HG02884 (cell line): Measurements from ENCODE around the gene NR5A2.

Source experiments
- ATAC-seq: cut with Tn5 transposase; IDR thresholded peaks from one replicate; pipeline ENCODE4 v1.9.1; 2021; ENCODE audit warnings: mild to moderate bottlenecking, moderate library complexity; ENCODE audit not compliant: unreplicated experiment

The NR5A2 gene

GRCh38 chr1:200035956-200036618 is 8.6 kb downstream of the NR5A2 start:
- no peak for ATAC-seq

DNA sequence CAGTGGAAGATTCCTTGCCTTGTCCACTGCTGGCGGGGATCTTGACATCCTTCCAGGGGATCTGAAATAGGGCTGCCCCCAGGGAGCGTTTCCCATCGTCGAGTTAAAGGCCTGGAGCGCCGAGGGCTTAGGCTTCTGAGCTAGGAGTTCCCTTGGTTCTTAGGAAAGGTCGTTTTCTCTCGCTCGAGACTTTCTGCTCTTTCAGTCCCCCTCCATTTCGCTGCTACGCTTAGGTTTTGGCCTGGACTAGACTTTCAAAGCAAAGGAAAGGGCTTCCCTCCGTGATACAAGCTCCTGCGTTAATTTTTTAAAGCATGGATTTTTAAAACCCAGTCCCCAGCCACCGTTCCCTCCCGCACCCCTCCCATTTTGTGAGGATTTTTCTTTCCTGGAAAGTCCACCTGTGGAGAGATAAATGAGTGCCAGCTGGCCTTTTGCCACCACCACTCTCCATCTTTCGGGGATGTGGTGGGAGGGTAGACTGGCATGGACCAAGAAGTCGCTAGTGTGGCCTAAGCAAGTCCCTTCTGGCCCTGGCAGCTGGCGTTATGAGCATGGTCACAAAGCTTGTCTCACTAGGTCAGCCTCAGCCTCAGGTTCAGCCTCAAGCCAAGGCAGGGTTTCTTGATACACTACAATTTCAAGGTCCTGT is 9.2 kb downstream of the NR5A2 start:
- ATAC-seq: no peak

- ATAC-seq: no peak
Observed at GRCh38 chr1:200037501-200037900, 10.0 kb downstream of the NR5A2 start.

DNA sequence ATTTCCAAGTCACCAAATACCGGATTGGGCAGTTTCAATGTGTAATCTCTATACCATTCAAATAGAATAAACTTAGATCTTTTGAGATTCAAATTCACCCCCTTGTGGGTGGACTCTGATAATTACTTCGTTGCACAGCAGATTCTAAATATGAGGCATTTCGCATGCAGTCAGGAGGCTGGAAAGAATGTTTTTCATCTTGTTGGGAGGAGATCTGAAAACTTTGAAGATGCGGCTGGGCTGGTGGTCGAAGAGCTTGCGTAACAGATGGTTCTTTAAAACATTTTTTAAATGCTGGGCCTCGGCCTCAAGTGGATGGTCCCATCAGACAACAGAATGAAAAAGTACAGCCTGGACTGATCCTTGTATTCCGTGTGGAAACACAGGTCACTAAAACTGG is 10.4 kb downstream of the NR5A2 start:
- ATAC-seq: no peak

DNA sequence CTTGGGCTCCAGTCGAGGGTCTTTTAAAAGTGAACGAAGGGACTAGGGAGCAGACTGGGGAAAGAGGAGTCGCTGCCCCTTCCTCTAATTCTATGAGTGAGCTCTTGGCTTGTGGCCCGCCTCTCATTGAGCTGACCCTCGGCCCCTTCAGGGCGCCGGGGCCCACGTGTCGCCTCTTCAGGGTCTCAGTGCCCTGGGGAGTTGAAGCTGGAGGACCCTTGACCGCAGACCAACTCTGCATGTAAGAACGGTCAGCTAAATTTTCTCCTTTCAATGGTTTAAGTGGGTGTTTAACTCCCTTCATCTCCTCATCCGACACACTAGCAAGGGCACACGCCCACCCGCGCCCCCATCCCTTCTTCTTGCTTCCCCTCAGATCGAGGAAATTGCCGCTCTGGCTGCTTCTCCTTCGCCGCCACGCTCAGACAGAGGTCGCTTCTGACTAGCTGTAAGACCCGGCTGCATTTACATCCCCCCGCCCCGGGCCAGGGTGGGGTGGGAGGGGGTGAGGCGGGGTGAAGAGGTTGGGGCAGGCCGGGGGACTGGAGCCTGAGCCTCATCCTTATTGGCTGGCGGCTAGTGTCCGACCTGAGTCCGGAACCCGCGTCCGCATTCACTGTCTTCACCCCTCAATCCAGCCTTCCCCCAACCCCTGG is 10.9 kb downstream of the NR5A2 start:
- no peak for ATAC-seq

- no peak for ATAC-seq
Observed at GRCh38 chr1:200038981-200039848, 11.7 kb downstream of the NR5A2 start.

GRCh38 chr1:200039849-200040474 is 12.5 kb downstream of the NR5A2 start:
- no peak for ATAC-seq

GRCh38 chr1:200040481-200041138 is 13.1 kb downstream of the NR5A2 start:
- no peak for ATAC-seq

DNA sequence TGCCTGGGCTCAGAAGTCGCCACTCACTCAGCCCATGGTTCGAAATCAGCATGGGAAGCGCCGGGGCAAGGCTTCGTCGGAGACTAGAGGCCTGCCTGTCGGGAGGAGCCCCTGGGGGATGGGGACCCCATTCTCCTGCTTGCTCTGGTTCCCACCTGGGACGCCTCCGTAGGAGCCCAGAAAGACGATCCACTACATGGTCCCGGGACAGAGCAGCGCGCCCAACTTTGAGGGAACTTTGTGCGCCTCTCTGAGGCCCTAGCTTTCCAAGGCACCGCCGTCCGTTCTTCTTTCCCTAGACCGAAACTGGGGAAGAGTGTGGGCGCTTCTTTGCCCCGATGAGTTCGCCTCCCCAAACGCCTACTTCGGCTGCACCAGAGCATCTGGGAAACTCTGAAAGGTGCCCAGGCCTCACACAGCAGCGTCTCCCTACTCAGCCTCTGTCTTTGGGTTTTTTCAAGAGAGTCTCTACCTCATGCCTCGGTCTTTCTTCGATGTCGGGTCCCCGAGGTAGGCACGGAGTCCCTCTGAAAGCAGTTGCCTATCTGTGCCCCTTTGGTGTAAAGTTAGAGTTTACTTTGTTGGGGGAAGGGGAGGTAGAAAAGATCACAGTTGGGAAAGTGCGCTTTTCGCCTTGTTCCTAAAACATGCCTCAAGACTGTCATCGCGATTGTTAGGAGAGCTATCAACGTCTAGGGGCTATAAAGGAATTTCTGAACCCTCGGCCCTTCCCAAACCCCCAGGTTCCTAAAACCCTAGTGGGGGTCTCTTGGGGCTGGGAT is 14.0 kb downstream of the NR5A2 start:
- ATAC-seq: no peak

GRCh38 chr1:200042119-200042551 is 14.6 kb downstream of the NR5A2 start:
- ATAC-seq: no peak

- no peak for ATAC-seq
Observed at GRCh38 chr1:200042552-200043335, 15.2 kb downstream of the NR5A2 start.

DNA sequence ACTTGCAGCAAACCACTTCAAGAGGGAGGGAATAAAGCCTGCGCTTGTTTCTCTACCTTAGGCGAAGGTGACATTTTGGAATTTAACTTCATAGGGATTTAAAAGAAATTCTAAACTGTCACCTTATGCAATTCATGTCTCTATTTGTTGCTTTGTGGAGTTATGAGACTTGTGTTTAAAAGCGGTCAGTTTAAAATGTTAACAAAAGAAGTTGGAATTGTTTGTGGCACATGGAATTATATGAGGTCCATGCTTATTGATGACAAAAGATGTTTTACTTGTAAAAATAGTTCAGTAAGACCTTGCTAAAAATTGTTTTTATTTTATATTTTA is 15.8 kb downstream of the NR5A2 start:
- no peak for ATAC-seq

DNA sequence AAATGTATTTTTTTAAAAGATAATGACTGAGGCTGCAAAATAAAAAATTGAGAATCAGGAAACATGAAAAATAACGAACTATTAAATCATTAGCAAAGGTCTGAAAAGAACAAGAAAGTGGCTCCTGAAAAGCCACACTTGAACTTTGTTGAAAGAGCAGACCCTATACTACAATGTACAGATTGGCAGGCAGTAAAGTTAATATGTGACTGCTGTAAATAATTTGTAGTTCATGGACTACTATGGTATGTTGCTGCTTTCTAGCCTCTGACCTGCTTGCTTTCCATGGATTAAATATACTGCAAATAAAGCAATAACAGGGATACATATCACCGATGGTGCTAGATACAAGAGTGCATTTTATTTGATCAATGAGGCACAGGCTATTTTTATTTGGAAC is 18.6 kb downstream of the NR5A2 start:
- no peak for ATAC-seq

DNA sequence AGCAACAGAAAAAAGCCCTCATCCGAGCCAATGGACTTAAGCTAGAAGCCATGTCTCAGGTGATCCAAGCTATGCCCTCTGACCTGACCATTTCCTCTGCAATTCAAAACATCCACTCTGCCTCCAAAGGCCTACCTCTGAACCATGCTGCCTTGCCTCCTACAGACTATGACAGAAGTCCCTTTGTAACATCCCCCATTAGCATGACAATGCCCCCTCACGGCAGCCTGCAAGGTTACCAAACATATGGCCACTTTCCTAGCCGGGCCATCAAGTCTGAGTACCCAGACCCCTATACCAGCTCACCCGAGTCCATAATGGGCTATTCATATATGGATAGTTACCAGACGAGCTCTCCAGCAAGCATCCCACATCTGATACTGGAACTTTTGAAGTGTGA is 20.7 kb downstream of the NR5A2 start:
- ATAC-seq: no peak

DNA sequence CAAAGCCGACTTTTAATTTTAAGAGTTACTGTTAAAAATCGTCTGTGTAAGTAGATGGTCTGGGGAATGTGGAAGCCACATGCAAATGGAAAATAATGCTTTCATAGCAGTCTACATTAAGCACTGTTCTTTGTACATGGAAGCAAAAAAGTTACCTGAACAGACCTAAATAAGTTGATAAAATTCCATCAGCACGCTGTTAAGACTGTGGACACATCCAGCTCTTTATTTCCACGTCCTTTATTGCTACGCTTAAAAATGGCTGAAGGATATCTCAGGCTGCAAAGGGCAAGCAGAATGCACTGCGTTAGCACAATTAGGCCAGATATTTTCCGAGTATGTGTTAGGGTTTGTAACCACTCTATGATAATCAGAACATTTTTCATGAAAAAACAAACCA is 22.3 kb downstream of the NR5A2 start:
- ATAC-seq: no peak

DNA sequence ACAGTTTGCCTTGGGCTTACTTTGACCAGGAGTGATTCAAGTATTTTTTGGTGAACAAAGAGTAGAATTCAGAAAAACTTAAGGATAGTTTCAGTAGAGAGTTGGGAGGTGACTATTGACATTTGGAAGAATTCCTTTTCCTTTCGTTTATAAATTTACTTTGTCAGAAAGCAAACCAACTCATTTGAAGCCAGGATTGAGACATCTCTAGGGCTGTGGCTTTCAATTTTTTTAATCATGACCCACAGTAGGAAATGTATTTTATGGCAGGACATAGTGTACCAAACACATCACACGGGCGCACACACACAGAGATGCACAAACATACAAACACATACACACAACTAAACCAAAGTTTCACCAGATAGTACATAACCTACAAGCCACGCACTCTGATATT is 24.1 kb downstream of the NR5A2 start:
- no peak for ATAC-seq

GRCh38 chr1:200053091-200053490 is 25.6 kb downstream of the NR5A2 start:
- ATAC-seq: no peak

GRCh38 chr1:200053646-200054045 is 26.1 kb downstream of the NR5A2 start:
- no peak for ATAC-seq

DNA sequence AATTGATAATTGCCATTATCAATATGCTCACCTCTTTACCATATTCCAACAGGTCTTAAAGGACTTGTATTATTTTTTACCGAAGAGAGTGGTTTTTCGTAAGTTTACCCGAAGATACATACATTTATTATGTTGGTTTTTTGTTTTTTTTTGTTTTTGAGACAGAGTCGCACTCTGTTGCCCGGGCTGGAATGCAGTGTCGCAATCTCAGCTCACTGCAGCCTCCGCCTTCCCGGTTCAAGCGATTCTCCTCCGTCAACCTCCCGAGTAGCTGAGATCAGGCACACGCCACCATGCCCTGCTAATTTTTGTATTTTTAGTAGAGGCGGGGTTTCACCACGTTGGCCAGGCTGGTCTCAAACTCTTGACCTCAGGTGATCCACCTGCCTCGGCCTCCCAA is 30.8 kb downstream of the NR5A2 start:
- ATAC-seq: no peak
